HCT116 (cell line): ENCODE measurements around the gene SLC38A2. TPM values are rescaled to one million over a fixed set of nuclear protein-coding genes. Genes with fewer than 3 reads are reported as not detected.
A peak's percentile ranks its signal among the peaks of the same experiment; 100 is the strongest.

Source experiments
- ATAC-seq: fragments of 200-7000 bp; cut with Tn5 transposase; 2 replicates; pipeline ENCODE4 v1.9.1; 2020; ENCODE audit warnings: mild to moderate bottlenecking, moderate library complexity
- BruUV-seq: library from RNA; stranded (reverse); fragments of 400-500 nt; replicated peaks from 2 replicates; lab custom pipeline; 2021; lab: Mats Ljungman, UMichigan
- CTCF ChIA-PET: fragments of 300-600 bp; sonication (Branson Sonifier 250); formaldehyde crosslinking; loops from one replicate; lab custom pipeline; 2021; ENCODE audit warnings: antibody characterized with exemption; lab: Charles Lee
- POLR2A ChIA-PET: fragments of 300-600, 350-600 bp; sonication (Branson Sonifier 250); formaldehyde crosslinking; loops from one replicate; lab custom pipeline; 2021; ENCODE audit warnings: antibody characterized with exemption; lab: Charles Lee
- RAD21 ChIA-PET, 2 experiments: fragments of 300-600 bp; sonication (Branson Sonifier 250); formaldehyde crosslinking; loops; one replicate each; lab custom pipeline; 2023; ENCODE audit warnings: low total read pairs in 2 of 2; ENCODE audit not compliant: uncharacterized antibody in 2 of 2, unreplicated experiment in 2 of 2, low non-redundant PET in 1 of 2; lab: Charles Lee
- DNase-seq: peaks from one replicate; pipeline ENCODE4 v3.0.0-alpha.2; 2010; ENCODE audit warnings: low read depth, low spot score
- H2AFZ ChIP-seq: fragments of 200-600 bp; shearing (Covaris generic), sonication (generic); 2 replicates; pipeline ENCODE4 v1.6.1; 2017; ENCODE audit warnings: low read depth, mixed run types, mixed read lengths, antibody characterized with exemption, low read length; ENCODE audit not compliant: poor library complexity, severe bottlenecking
- H3K27ac ChIP-seq: 2 replicates; pipeline ENCODE4 v1.5.1; 2012; ENCODE audit warnings: low read depth, low read length
- H3K27me3 ChIP-seq: fragments of 200-600 bp; sonication (generic); 2 replicates; pipeline ENCODE4 v1.6.1; 2016; ENCODE audit warnings: mixed run types, low read length, mixed read lengths; ENCODE audit not compliant: insufficient read depth
- H3K36me3 ChIP-seq, 2 experiments: fragments of 200-500 bp in 1 of 2; fragments of 200-600 bp in 1 of 2; sonication (Bioruptor generic) in 1 of 2; sonication (generic) in 1 of 2; 2 replicates each; pipeline versions ENCODE4 v1.5.1 to v1.6.1; 2014 to 2016; ENCODE audit warnings: low read length in 2 of 2, inconsistent platforms in 1 of 2, mixed read lengths in 1 of 2, mixed run types in 1 of 2; ENCODE audit not compliant: insufficient read depth in 2 of 2, control insufficient read depth in 1 of 2
- H3K4me1 ChIP-seq, 2 experiments: fragments of 200-600 bp in 1 of 2; sonication (generic) in 1 of 2; 2 replicates each; pipeline versions ENCODE4 v1.5.1 to v1.6.1; 2012 to 2017; ENCODE audit warnings: low read length in 2 of 2, inconsistent platforms in 1 of 2, mild to moderate bottlenecking in 1 of 2, mixed read lengths in 1 of 2, mixed run types in 1 of 2, moderate library complexity in 1 of 2; ENCODE audit not compliant: insufficient read depth in 2 of 2, control insufficient read depth in 1 of 2
- H3K4me2 ChIP-seq: fragments of 200-600 bp; sonication (generic); 2 replicates; pipeline ENCODE4 v1.6.1; 2017; ENCODE audit warnings: mixed run types, low read length, mixed read lengths
- H3K4me3 ChIP-seq, 2 experiments: fragments of 200-600 bp in 1 of 2; sonication (generic) in 1 of 2; replicated peaks in 1 of 2; 2 replicates each; pipeline ENCODE4 v1.5.1; 2011 to 2016; ENCODE audit warnings: low read length in 2 of 2, control low read depth in 1 of 2, low read depth in 1 of 2, mild to moderate bottlenecking in 1 of 2, mixed read lengths in 1 of 2, mixed run types in 1 of 2
- H3K79me2 ChIP-seq: fragments of 200-600 bp; sonication (generic); 2 replicates; pipeline ENCODE4 v1.6.1; 2017; ENCODE audit warnings: mild to moderate bottlenecking, mixed run types, low read length, moderate library complexity, mixed read lengths; ENCODE audit not compliant: insufficient read depth
- H3K9ac ChIP-seq: fragments of 200-600 bp; sonication (generic); 2 replicates; pipeline ENCODE4 v1.6.1; 2016; ENCODE audit warnings: low read length, mixed read lengths
- H3K9me2 ChIP-seq: fragments of 200-600 bp; sonication (generic), shearing (Covaris generic); 2 replicates; pipeline ENCODE4 v1.6.1; 2017; ENCODE audit warnings: mixed run types, mild to moderate bottlenecking, moderate library complexity; ENCODE audit not compliant: insufficient read depth
- H3K9me3 ChIP-seq, 2 experiments: fragments of 200-500 bp in 1 of 2; fragments of 200-600 bp in 1 of 2; sonication (Bioruptor generic) in 1 of 2; sonication (generic) in 1 of 2; 2 replicates each; pipeline ENCODE4 v1.6.1; 2014 to 2017; ENCODE audit warnings: low read length in 2 of 2, mixed read lengths in 2 of 2, inconsistent platforms in 1 of 2, low read depth in 1 of 2, mild to moderate bottlenecking in 1 of 2, mixed run types in 1 of 2, moderate library complexity in 1 of 2; ENCODE audit not compliant: control insufficient read depth in 1 of 2, insufficient read depth in 1 of 2
- H4K20me1 ChIP-seq: fragments of 200-600 bp; sonication (generic), shearing (Covaris generic); 2 replicates; pipeline ENCODE4 v1.6.1; 2017; ENCODE audit warnings: mixed run types, mild to moderate bottlenecking, moderate library complexity; ENCODE audit not compliant: insufficient read depth
- CBX3 ChIP-seq: IDR thresholded peaks from 2 replicates; pipeline ENCODE4 v1.6.1; 2012; ENCODE audit warnings: low read depth
- FOSL1 ChIP-seq: IDR thresholded peaks from 2 replicates; pipeline ENCODE4 v1.6.1; 2012; ENCODE audit warnings: low read depth
- JUND ChIP-seq: IDR thresholded peaks from 2 replicates; pipeline ENCODE4 v1.6.1; 2012
- POLR2AphosphoS5 ChIP-seq: IDR thresholded peaks from 2 replicates; pipeline ENCODE4 v1.6.1; 2011; ENCODE audit warnings: mild to moderate bottlenecking, low read depth, low read length, moderate library complexity
- RAD21 ChIP-seq: IDR thresholded peaks from 2 replicates; pipeline ENCODE4 v1.6.1; 2012; ENCODE audit warnings: low read depth, mild to moderate bottlenecking
- SP1 ChIP-seq: IDR thresholded peaks from 2 replicates; pipeline ENCODE4 v1.6.1; 2012; ENCODE audit warnings: low read depth
- TCF7L2 ChIP-seq: IDR thresholded peaks from 2 replicates; pipeline ENCODE4 v1.7.0; 2011; ENCODE audit warnings: borderline replicate concordance, inconsistent platforms; ENCODE audit not compliant: insufficient read depth, insufficient read length; ENCODE audit errors: extremely low read depth
- YY1 ChIP-seq: IDR thresholded peaks from 2 replicates; pipeline ENCODE4 v1.6.1; 2011; ENCODE audit warnings: low read length, low read depth, moderate library complexity, mild to moderate bottlenecking; ENCODE audit not compliant: insufficient replicate concordance; ENCODE audit errors: extremely low read depth
- intact Hi-C: fragments of 100-400 bp; cut with micrococcal nuclease; formaldehyde crosslinking; loops from 2 replicates; pipeline ENCODE4 v1.10.0; 2022
- total RNA-seq: library from RNA; stranded (reverse); gene quantifications from one replicate; pipeline ENCODE4 v1.2.1, GENCODE V29; 2021; ENCODE audit not compliant: unreplicated experiment
- TF ChIP-seq, protein P1 (sequence below): IDR thresholded peaks from 2 replicates; pipeline ENCODE4 v1.6.1; 2011; ENCODE audit warnings: mild to moderate bottlenecking, low read length, moderate library complexity; ENCODE audit not compliant: insufficient replicate concordance; ENCODE audit errors: extremely low read depth

Gene SLC38A2
- total RNA-seq, 1 experiment from 2014 or later = 1,049 TPM

DNA sequence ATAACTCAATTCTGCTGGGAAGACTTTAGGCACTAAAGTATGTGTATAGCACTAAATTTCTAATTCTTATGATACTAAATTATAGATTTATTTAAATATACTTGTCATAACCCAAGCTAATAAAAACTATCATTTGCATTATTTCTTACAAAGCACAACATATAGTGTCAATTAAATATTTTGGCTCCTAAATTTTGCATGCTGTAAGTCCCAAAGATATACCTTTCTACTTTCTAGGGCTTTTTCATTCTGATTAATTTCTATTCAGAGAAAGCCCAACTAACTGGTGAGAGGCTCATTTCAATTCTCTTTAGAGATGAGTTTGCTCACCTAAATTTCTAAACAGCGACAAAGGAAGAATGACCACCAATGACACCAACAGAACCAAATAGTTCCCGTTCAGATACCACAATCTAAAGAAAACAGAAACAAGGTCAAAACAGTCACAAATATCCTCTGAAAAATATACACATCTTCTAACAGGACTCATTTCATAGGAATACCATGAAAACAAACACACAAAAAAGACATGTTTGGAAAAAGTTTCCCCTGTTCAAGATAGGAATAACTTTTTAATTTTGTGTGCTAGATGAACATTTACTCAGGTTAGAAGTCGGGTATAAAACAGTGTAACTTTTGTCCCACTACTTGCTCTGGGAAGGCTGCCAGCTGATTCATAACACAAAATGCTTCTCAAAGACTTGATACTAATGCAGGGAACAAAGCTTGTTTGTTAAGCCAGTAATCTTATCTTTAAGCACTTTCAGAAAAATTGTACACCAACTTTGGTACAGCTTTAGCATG, 7.6 kb downstream of the SLC38A2 start (continued):
- TF ChIP-seq, protein P1, sequence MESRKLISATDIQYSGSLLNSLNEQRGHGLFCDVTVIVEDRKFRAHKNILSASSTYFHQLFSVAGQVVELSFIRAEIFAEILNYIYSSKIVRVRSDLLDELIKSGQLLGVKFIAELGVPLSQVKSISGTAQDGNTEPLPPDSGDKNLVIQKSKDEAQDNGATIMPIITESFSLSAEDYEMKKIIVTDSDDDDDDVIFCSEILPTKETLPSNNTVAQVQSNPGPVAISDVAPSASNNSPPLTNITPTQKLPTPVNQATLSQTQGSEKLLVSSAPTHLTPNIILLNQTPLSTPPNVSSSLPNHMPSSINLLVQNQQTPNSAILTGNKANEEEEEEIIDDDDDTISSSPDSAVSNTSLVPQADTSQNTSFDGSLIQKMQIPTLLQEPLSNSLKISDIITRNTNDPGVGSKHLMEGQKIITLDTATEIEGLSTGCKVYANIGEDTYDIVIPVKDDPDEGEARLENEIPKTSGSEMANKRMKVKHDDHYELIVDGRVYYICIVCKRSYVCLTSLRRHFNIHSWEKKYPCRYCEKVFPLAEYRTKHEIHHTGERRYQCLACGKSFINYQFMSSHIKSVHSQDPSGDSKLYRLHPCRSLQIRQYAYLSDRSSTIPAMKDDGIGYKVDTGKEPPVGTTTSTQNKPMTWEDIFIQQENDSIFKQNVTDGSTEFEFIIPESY = no peak
- TF ChIP-seq JUND = peak; percentile 57
- TF ChIP-seq FOSL1 = peak; percentile 7; the same call in 1 of the 2 replicates
- TF ChIP-seq SP1 = peak; percentile 29; the same call in 1 of the 2 replicates
- no peak for TF ChIP-seq CBX3
- TF ChIP-seq, all 23 proteins: peak for 6

DNA sequence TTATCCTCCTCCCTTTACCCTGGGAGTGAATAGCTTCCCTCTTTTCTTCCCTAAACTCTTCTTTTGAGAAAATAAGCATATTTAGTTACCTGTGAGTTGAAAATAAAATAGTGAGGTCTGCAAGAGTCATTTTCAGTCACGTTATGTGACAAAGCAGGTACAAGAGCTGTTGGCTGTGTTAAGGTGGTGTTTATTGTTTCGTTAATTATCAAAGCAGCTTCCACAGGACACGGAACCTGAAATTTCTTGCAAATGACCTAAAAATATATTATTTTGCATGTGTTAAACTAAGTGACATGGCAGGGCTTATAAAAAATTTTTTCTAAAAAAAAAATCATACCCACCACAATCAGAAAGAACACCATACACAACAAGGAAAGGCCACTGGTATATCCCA, 8.3 kb downstream of the SLC38A2 start:
- Histone ChIP-seq H3K36me3 (peaks cover 97 to 99% of the 10 kb centered on the region in 2 experiments), H3K27ac (peak overlapping the region; percentile 18; the same call in 1 of the 2 replicates), H2AFZ (no peak overlapping the region), H3K9me3 (no peaks in the 10 kb centered on the region), H3K4me2 (no peak overlapping the region), H3K79me2 (peaks cover 89% of the 10 kb centered on the region), H3K4me3 (no peak overlapping the region), H4K20me1 (peaks cover 94% of the 10 kb centered on the region), H3K9me2 (no peaks in the 10 kb centered on the region), H3K9ac (no peak overlapping the region), H3K4me1 (peaks cover 18 to 46% of the 10 kb centered on the region in 2 experiments), H3K27me3 (no peaks in the 10 kb centered on the region)
- RAD21 ChIA-PET = no interaction called here
- no TSS peak for BruUV-seq
- DNase-seq (no peak), ATAC-seq (no peak)
- intact Hi-C loops = no loop called here
- CTCF ChIA-PET = no interaction called here
- POLR2A ChIA-PET = interaction anchor here (0.9 kb wide), 1 partner anchor 9 kb away, joined by 3 read pairs; no protein-coding TSS in a partner anchor
- TF ChIP-seq YY1 (no peak), POLR2AphosphoS5 (peak; percentile 6; the same call in 1 of the 2 replicates), TCF7L2 (no peak), RAD21 (no peak)
